ENCODE data around the gene PRSS12. TPM values are rescaled to one million over a fixed set of nuclear protein-coding genes. Genes with fewer than 3 reads are reported as not detected.

Gene PRSS12
- total and polyA plus RNA-seq, 2 donors (not counting 1 experiment from before 2014, with no cell fraction given): not detected

DNA sequence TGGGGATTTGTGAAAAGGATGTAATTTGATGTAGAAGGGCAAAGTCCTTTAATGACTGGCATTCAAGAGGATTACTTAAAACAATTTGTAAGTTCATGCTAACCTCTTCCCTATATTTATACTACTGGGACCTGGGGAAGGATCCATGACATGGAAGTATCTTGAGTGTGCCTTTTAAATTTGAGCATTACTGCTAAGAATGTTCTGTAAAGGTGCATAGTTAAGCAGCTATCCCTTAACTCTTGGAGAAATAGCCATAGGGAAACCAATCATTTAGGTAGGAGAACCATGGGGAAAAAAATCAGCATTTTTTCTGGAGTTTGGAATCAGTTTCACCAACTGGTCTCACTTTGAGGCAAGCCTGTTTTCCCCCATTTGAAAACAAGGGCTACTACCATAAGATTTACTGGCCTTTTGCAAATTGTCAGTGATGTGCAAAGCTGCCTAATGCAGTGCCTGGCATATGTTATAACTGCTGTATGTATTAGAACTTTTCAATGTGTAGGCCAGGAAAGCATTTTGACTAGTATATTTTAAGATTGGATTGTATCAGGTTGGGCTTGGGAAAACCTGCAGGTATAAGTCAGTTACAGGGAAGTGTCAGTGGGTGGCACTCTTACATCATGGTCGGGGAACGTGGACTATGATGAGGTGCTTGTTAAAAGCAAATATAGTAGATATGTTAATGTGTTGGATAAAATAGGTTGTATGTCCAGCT is 72.1 kb downstream of the PRSS12 start:
- Mint-ChIP-seq H3K4me3 (peak overlapping the region; percentile 68), H3K27me3 (no peaks in the 10 kb centered on the region), H3K27ac (peak overlapping the region; percentile 16), H3K9me3 (ENCODE audit: insufficient read depth) (no peaks in the 10 kb centered on the region), H3K4me1 (peaks cover 52% of the 10 kb centered on the region)
- TF ChIP-seq EZH2 (IDR thresholded peaks at IDR 0.05; ENCODE audit: borderline replicate concordance, insufficient read depth, low read depth, low read length, poor library complexity, severe bottlenecking): no peak
- TF ChIP-seq, protein P1, sequence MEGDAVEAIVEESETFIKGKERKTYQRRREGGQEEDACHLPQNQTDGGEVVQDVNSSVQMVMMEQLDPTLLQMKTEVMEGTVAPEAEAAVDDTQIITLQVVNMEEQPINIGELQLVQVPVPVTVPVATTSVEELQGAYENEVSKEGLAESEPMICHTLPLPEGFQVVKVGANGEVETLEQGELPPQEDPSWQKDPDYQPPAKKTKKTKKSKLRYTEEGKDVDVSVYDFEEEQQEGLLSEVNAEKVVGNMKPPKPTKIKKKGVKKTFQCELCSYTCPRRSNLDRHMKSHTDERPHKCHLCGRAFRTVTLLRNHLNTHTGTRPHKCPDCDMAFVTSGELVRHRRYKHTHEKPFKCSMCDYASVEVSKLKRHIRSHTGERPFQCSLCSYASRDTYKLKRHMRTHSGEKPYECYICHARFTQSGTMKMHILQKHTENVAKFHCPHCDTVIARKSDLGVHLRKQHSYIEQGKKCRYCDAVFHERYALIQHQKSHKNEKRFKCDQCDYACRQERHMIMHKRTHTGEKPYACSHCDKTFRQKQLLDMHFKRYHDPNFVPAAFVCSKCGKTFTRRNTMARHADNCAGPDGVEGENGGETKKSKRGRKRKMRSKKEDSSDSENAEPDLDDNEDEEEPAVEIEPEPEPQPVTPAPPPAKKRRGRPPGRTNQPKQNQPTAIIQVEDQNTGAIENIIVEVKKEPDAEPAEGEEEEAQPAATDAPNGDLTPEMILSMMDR (IDR thresholded peaks at IDR 0.05): peak; percentile 70
- Histone ChIP-seq H2AFZ (ENCODE audit: insufficient read depth, low read depth, low read length, poor library complexity, severe bottlenecking) (no peak overlapping the region), H3K27ac (ENCODE audit: low read length in 2 of 2) (peak overlapping the region in 1 of 2 donors; percentile 96), H3K4me1 (ENCODE audit: control insufficient read depth in 2 of 2, insufficient read depth in 2 of 2, low read length in 2 of 2) (peaks cover 33 to 37% of the 10 kb centered on the region in 2 donors), H3K79me2 (ENCODE audit: control insufficient read depth, insufficient read depth, low read length) (peaks cover 8% of the 10 kb centered on the region), H3K27me3 (replicated peaks in 1 of 4; ENCODE audit: control extremely low read depth in 1 of 4, control insufficient read depth in 3 of 4, insufficient read depth in 4 of 4, low read length in 3 of 4) (no peaks in the 10 kb centered on the region), H3K4me3 (ENCODE audit: control extremely low read depth in 1 of 5, extremely low read depth in 1 of 5, insufficient read depth in 1 of 5, low read depth in 2 of 5, low read length in 4 of 5) (no peak overlapping the region), H3K9me3 (ENCODE audit: control extremely low read depth in 1 of 3, control insufficient read depth in 2 of 3, insufficient read depth in 1 of 3, low read length in 2 of 3) (no peaks in the 10 kb centered on the region), H3K4me2 (replicated peaks; ENCODE audit: low read depth, low read length, poor library complexity, severe bottlenecking) (peak overlapping the region; percentile 81), H3K9ac (ENCODE audit: low read length) (no peak overlapping the region), H3K36me3 (replicated peaks in 1 of 2; ENCODE audit: control extremely low read depth in 1 of 2, control insufficient read depth in 1 of 2, extremely low read depth in 1 of 2, insufficient read depth in 2 of 2, low read length in 1 of 2) (peaks cover 1 to 17% of the 10 kb centered on the region in 2 experiments), H4K20me1 (ENCODE audit: control insufficient read depth, insufficient read depth, low read length, poor library complexity, severe bottlenecking) (no peaks in the 10 kb centered on the region)
- ATAC-seq (ENCODE audit: low read depth): no peak
- ChIA-PET CTCF (interaction anchor here (0.9 kb wide), 1 partner anchor 404 kb away, joined by 3 read pairs; the partner anchor contains the start of gene METTL14), POLR2A (no interaction called here)
- intact Hi-C loops (cut with micrococcal nuclease): loop anchor here (1.0 kb wide), 1 partner anchor 73 kb away; the partner anchor contains the start of gene PRSS12
- DNase-seq: peak; percentile 65
- WGBS (ENCODE audit: insufficient coverage): 6% methylated on average over 2 of the region's 2 CpGs

DNA sequence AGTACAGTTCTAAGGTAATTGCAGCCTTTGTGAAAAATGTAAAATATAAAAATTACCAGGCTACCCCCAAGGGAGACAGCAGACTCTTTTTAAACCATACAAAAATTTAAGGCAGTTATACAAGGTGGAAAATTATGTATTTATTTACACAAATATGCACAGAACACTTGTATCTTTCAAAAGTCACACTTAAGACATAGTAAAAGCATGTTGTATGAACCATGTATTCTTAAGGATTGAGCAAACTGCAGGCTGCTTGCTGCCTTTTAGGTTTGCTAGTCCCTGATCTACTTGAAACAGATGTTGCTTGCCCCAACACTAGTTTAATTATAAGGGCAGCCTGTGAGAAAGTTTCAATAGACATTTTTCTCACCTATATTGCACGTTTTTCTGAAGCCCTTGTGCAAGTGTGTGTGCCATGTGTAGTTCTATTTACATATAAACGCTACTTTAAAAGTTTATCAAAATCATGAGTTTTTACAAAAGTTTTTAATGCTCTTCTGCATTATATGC is 72.8 kb downstream of the PRSS12 start:
- intact Hi-C loops (cut with micrococcal nuclease): loop anchor here (5.0 to 10.0 kb wide), 2 partner anchors 557 to 1025 kb away; partner anchors contain the start of gene SEC24D
- no peaks in the 10 kb centered on the region for H4K20me1 ChIP-seq (ENCODE audit: control insufficient read depth, insufficient read depth, low read length, poor library complexity, severe bottlenecking)
- TF ChIP-seq EZH2 (IDR thresholded peaks at IDR 0.05; ENCODE audit: borderline replicate concordance, insufficient read depth, low read depth, low read length, poor library complexity, severe bottlenecking): no peak
- TF ChIP-seq, protein P1 (IDR thresholded peaks at IDR 0.05): no peak
- POLR2A ChIA-PET: no interaction called here
- peaks cover 52% of the 10 kb centered on the region for H3K4me1 Mint-ChIP-seq
- H3K4me3 ChIP-seq (ENCODE audit: control extremely low read depth in 1 of 5, extremely low read depth in 1 of 5, insufficient read depth in 1 of 5, low read depth in 2 of 5, low read length in 4 of 5): peak overlapping the region; percentile 81 to 95 (median 90)
- H3K9me3 ChIP-seq (ENCODE audit: control extremely low read depth in 1 of 3, control insufficient read depth in 2 of 3, insufficient read depth in 1 of 3, low read length in 2 of 3): no peaks in the 10 kb centered on the region
- no peak overlapping the region for H2AFZ ChIP-seq (ENCODE audit: insufficient read depth, low read depth, low read length, poor library complexity, severe bottlenecking)
- CTCF ChIA-PET: interaction anchor here (1.0 kb wide), 1 partner anchor 9 kb away, joined by 6 read pairs; no protein-coding TSS in a partner anchor
- peaks cover 8% of the 10 kb centered on the region for H3K79me2 ChIP-seq (ENCODE audit: control insufficient read depth, insufficient read depth, low read length)
- H3K4me2 ChIP-seq (replicated peaks; ENCODE audit: low read depth, low read length, poor library complexity, severe bottlenecking): peak overlapping the region; percentile 81
- H3K27ac Mint-ChIP-seq: peak overlapping the region; percentile 91
- DNase-seq: no peak
- H3K27me3 ChIP-seq (replicated peaks in 1 of 4; ENCODE audit: control extremely low read depth in 1 of 4, control insufficient read depth in 3 of 4, insufficient read depth in 4 of 4, low read length in 3 of 4): no peaks in the 10 kb centered on the region
- no peak for ATAC-seq (ENCODE audit: low read depth)
- peak overlapping the region; percentile 3 to 96 for H3K27ac ChIP-seq (ENCODE audit: low read length in 2 of 2)
- H3K9ac ChIP-seq (ENCODE audit: low read length): peak overlapping the region; percentile 95
- no CpG with 5 or more reads among the region's 2 CpGs for WGBS (ENCODE audit: insufficient coverage)
- H3K36me3 ChIP-seq (replicated peaks in 1 of 2; ENCODE audit: control extremely low read depth in 1 of 2, control insufficient read depth in 1 of 2, extremely low read depth in 1 of 2, insufficient read depth in 2 of 2, low read length in 1 of 2): peaks cover 1 to 17% of the 10 kb centered on the region in 2 experiments
- peak overlapping the region; percentile 95 for H3K4me3 Mint-ChIP-seq
- H3K9me3 Mint-ChIP-seq (ENCODE audit: insufficient read depth): no peaks in the 10 kb centered on the region
- peaks cover 33 to 37% of the 10 kb centered on the region in 2 donors for H3K4me1 ChIP-seq (ENCODE audit: control insufficient read depth in 2 of 2, insufficient read depth in 2 of 2, low read length in 2 of 2)
- no peaks in the 10 kb centered on the region for H3K27me3 Mint-ChIP-seq
